B cell (primary cell): ENCODE data around the gene KCNH6. TPM values are rescaled to one million over a fixed set of nuclear protein-coding genes. Genes with fewer than 3 reads are reported as not detected.

Experiments used
- ATAC-seq: fragments of 200-7000 bp; cut with Tn5 transposase; one replicate; pipeline ENCODE4 v1.10.0; 2021; ENCODE audit warnings: low read depth, mild to moderate bottlenecking, moderate number of reproducible peaks, moderate library complexity
- CTCF ChIA-PET: fragments of 350-600 bp; sonication (Branson Sonifier 250); formaldehyde crosslinking; loops from one replicate; lab custom pipeline; 2021; ENCODE audit warnings: antibody characterized with exemption, inconsistent platforms; lab: Charles Lee
- POLR2A ChIA-PET: fragments of 350-600 bp; sonication (Branson Sonifier 250); formaldehyde crosslinking; loops from one replicate; lab custom pipeline; 2021; ENCODE audit warnings: antibody characterized with exemption; lab: Charles Lee
- DNase-seq: peaks from one replicate; pipeline ENCODE4 v3.0.0; 2013
- H2AFZ ChIP-seq: 2 replicates; pipeline ENCODE4 v1.6.1; 2012; ENCODE audit warnings: mild to moderate bottlenecking, low read depth, low read length; ENCODE audit not compliant: insufficient read depth, poor library complexity, severe bottlenecking
- H3K27ac ChIP-seq, 2 donors: 1 replicate in 1 of 2; 2 replicates in 1 of 2; pipeline ENCODE4 v1.5.1; 2012 to 2013; ENCODE audit warnings: low read length in 2 of 2, mild to moderate bottlenecking in 2 of 2, moderate library complexity in 1 of 2
- H3K27me3 ChIP-seq, 4 experiments: fragments of 200-600 bp in 1 of 4; sonication (generic) in 1 of 4; replicated peaks in 1 of 4; 1 replicate in 2 of 4; 2 replicates in 2 of 4; pipeline versions ENCODE4 v1.6.1 to v1.7.0; 2013 to 2016; ENCODE audit warnings: low read length in 3 of 4, mild to moderate bottlenecking in 2 of 4, mixed read lengths in 1 of 4, moderate library complexity in 1 of 4; ENCODE audit not compliant: insufficient read depth in 4 of 4, control insufficient read depth in 3 of 4; ENCODE audit errors: control extremely low read depth in 1 of 4
- H3K36me3 ChIP-seq, 2 experiments: replicated peaks in 1 of 2; 1 replicate in 1 of 2; 2 replicates in 1 of 2; pipeline versions ENCODE4 v1.6.1 to v1.7.1; 2013; ENCODE audit warnings: low read length in 1 of 2; ENCODE audit not compliant: insufficient read depth in 2 of 2, control insufficient read depth in 1 of 2; ENCODE audit errors: control extremely low read depth in 1 of 2, extremely low read depth in 1 of 2
- H3K4me1 ChIP-seq, 2 donors: fragments of 200-600 bp in 1 of 2; sonication (generic) in 1 of 2; 1 replicate in 1 of 2; 2 replicates in 1 of 2; pipeline versions ENCODE4 v1.5.1 to v1.6.1; 2013 to 2017; ENCODE audit warnings: low read length in 2 of 2; ENCODE audit not compliant: control insufficient read depth in 2 of 2, insufficient read depth in 2 of 2
- H3K4me2 ChIP-seq: replicated peaks from 2 replicates; pipeline ENCODE3; 2012; ENCODE audit warnings: mild to moderate bottlenecking, low read depth, low read length; ENCODE audit not compliant: poor library complexity, severe bottlenecking
- H3K4me3 ChIP-seq, 5 experiments: fragments of 200-600 bp in 1 of 5; sonication (generic) in 1 of 5; 1 replicate in 3 of 5; 2 replicates in 2 of 5; pipeline versions ENCODE4 v1.5.1 to v1.7.0; 2011 to 2016; ENCODE audit warnings: low read length in 4 of 5, mild to moderate bottlenecking in 4 of 5, low read depth in 2 of 5, control low read depth in 1 of 5, moderate library complexity in 1 of 5; ENCODE audit not compliant: insufficient read depth in 1 of 5; ENCODE audit errors: control extremely low read depth in 1 of 5, extremely low read depth in 1 of 5
- H3K79me2 ChIP-seq: fragments of 200-600 bp; sonication (generic); one replicate; pipeline ENCODE4 v1.6.0; 2016; ENCODE audit warnings: low read length; ENCODE audit not compliant: control insufficient read depth, insufficient read depth
- H3K9ac ChIP-seq: fragments of 200-600 bp; sonication (generic); 2 replicates; pipeline ENCODE4 v1.6.1; 2017; ENCODE audit warnings: mild to moderate bottlenecking, low read length, moderate library complexity
- H3K9me3 ChIP-seq, 3 donors: one replicate each; pipeline versions ENCODE4 v1.6.1 to v1.7.1; 2013; ENCODE audit warnings: low read length in 2 of 3; ENCODE audit not compliant: control insufficient read depth in 2 of 3, insufficient read depth in 1 of 3; ENCODE audit errors: control extremely low read depth in 1 of 3
- H4K20me1 ChIP-seq: 2 replicates; pipeline ENCODE4 v1.6.0; 2012; ENCODE audit warnings: mild to moderate bottlenecking, low read length; ENCODE audit not compliant: insufficient read depth, control insufficient read depth, poor library complexity, severe bottlenecking
- H3K27ac Mint-ChIP-seq: one replicate; pipeline ENCODE4 v1.8.0; 2021; ENCODE audit warnings: mixed read lengths
- H3K27me3 Mint-ChIP-seq: one replicate; pipeline ENCODE4 v1.8.0; 2021; ENCODE audit warnings: mixed read lengths
- H3K4me1 Mint-ChIP-seq: one replicate; pipeline ENCODE4 v1.8.0; 2021; ENCODE audit warnings: mixed read lengths
- H3K4me3 Mint-ChIP-seq: one replicate; pipeline ENCODE4 v1.8.0; 2021; ENCODE audit warnings: mixed read lengths
- H3K9me3 Mint-ChIP-seq: one replicate; pipeline ENCODE4 v1.8.0; 2022; ENCODE audit warnings: mixed read lengths; ENCODE audit not compliant: insufficient read depth
- EZH2 ChIP-seq: IDR thresholded peaks from 2 replicates; pipeline ENCODE4 v1.6.1; 2012; ENCODE audit warnings: borderline replicate concordance, low read depth, mild to moderate bottlenecking, moderate library complexity, low read length; ENCODE audit not compliant: insufficient read depth, poor library complexity, severe bottlenecking
- WGBS: methylation state at CpG from one replicate; pipeline ENCODE4 v1.1.5; 2013; ENCODE audit warnings: missing lambda C conversion rate; ENCODE audit not compliant: insufficient coverage; 5-methylcytosine and 5-hydroxymethylcytosine counted together
- intact Hi-C: fragments of 100-400 bp; cut with micrococcal nuclease; formaldehyde crosslinking; loops from one replicate; pipeline ENCODE4 v1.10.0; 2022
- polyA plus RNA-seq: library from polyadenylated mRNA; depleted of rRNA; stranded (reverse); fragments of >200 nt; gene quantifications from 2 replicates; pipeline ENCODE4 v1.2.3, GENCODE V29; 2012
- total RNA-seq, 2 donors: library from RNA; stranded (reverse); fragments of 120-200 nt in 1 of 2; gene quantifications; 1 replicate in 1 of 2; 2 replicates in 1 of 2; pipeline versions ENCODE4 v1.2.3 to v1.2.4, GENCODE V29; 2013 to 2022
- TF ChIP-seq, protein P1 (sequence below): fragments of 200-600 bp; IDR thresholded peaks from one replicate; pipeline ENCODE4 v1.8.0; 2022; ENCODE audit warnings: antibody characterized with exemption, mild to moderate bottlenecking

KCNH6 gene
- total and polyA plus RNA-seq, 2 donors (not counting 1 experiment from before 2014, with no cell fraction given) = not detected

DNA sequence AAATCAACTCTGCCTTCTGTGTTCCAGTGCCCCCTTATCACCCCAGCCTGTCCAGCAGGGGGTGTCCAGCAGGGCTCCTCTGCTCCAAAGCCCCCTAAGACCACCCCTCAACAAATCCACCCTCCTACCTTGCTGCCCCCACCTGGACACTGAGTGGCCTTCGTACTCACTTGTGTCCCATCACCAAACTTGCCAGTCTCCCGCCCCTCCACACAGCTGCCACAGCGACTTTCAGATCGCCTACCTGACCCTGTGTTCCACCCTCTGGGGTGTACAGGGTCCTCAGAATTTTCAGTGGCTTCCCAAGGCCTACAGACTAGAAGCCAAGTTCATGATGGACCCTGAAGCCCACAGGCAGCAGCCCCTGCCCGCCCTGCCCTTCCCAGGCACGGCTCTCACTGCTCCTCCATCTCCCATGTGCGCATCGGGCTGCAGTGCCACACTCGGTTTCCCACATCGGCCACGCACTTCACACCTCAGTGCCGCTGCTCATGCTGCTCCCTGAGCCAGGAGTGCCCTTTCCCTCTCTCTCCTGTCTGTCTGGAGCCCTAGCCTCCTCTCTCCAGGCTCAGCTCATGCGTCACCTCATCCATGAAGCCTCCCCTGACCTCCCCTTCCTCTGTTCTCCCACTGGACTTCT is 11.8 kb downstream of the KCNH6 start:
- Mint-ChIP-seq H3K9me3 (no peaks in the 10 kb centered on the region), H3K27ac (no peak overlapping the region), H3K27me3 (peaks cover 36% of the 10 kb centered on the region), H3K4me3 (no peak overlapping the region), H3K4me1 (peaks cover 5% of the 10 kb centered on the region)
- no peak overlapping the region for H3K4me3 ChIP-seq
- H3K79me2 ChIP-seq = no peaks in the 10 kb centered on the region
- 92% methylated on average over 13 of the region's 13 CpGs for WGBS
- no peaks in the 10 kb centered on the region for H3K9me3 ChIP-seq
- intact Hi-C loops = no loop called here
- DNase-seq (no peak), ATAC-seq (no peak)
- TF ChIP-seq, protein P1, sequence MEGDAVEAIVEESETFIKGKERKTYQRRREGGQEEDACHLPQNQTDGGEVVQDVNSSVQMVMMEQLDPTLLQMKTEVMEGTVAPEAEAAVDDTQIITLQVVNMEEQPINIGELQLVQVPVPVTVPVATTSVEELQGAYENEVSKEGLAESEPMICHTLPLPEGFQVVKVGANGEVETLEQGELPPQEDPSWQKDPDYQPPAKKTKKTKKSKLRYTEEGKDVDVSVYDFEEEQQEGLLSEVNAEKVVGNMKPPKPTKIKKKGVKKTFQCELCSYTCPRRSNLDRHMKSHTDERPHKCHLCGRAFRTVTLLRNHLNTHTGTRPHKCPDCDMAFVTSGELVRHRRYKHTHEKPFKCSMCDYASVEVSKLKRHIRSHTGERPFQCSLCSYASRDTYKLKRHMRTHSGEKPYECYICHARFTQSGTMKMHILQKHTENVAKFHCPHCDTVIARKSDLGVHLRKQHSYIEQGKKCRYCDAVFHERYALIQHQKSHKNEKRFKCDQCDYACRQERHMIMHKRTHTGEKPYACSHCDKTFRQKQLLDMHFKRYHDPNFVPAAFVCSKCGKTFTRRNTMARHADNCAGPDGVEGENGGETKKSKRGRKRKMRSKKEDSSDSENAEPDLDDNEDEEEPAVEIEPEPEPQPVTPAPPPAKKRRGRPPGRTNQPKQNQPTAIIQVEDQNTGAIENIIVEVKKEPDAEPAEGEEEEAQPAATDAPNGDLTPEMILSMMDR = no peak
- TF ChIP-seq EZH2 = no peak
- ChIA-PET POLR2A (no interaction called here), CTCF (no interaction called here)
- H2AFZ ChIP-seq = no peak overlapping the region
- no peak overlapping the region for H3K4me2 ChIP-seq
- H4K20me1 ChIP-seq = no peaks in the 10 kb centered on the region
- peaks cover 0 to 29% (median 17%) of the 10 kb centered on the region in 4 experiments for H3K27me3 ChIP-seq
- H3K9ac ChIP-seq = no peak overlapping the region
- H3K4me1 ChIP-seq = peaks cover 12% of the 10 kb centered on the region in 2 donors
- no peaks in the 10 kb centered on the region for H3K36me3 ChIP-seq
- no peak overlapping the region for H3K27ac ChIP-seq

DNA sequence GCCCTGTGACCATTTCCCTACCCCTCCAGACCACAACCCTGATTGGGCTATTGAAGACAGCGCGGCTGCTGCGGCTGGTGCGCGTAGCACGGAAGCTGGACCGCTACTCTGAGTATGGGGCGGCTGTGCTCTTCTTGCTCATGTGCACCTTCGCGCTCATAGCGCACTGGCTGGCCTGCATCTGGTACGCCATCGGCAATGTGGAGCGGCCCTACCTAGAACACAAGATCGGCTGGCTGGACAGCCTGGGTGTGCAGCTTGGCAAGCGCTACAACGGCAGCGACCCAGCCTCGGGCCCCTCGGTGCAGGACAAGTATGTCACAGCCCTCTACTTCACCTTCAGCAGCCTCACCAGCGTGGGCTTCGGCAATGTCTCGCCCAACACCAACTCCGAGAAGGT is 12.5 kb downstream of the KCNH6 start:
- Mint-ChIP-seq H3K27me3 (peaks cover 37% of the 10 kb centered on the region), H3K4me3 (no peak overlapping the region), H3K9me3 (no peaks in the 10 kb centered on the region), H3K27ac (no peak overlapping the region), H3K4me1 (peaks cover 5% of the 10 kb centered on the region)
- ATAC-seq (no peak), DNase-seq (no peak)
- intact Hi-C loops = no loop called here
- Histone ChIP-seq H3K36me3 (no peaks in the 10 kb centered on the region), H4K20me1 (no peaks in the 10 kb centered on the region), H3K4me3 (no peak overlapping the region), H3K79me2 (no peaks in the 10 kb centered on the region), H3K9me3 (no peaks in the 10 kb centered on the region), H3K27me3 (peaks cover 0 to 30% (median 18%) of the 10 kb centered on the region in 4 experiments), H3K4me2 (no peak overlapping the region), H3K27ac (no peak overlapping the region), H2AFZ (no peak overlapping the region), H3K9ac (no peak overlapping the region), H3K4me1 (peaks cover 12% of the 10 kb centered on the region in 2 donors)
- no peak for TF ChIP-seq EZH2
- TF ChIP-seq, protein P1 = no peak
- POLR2A ChIA-PET = no interaction called here
- WGBS = 96% methylated on average over 23 of the region's 24 CpGs
- CTCF ChIA-PET = no interaction called here
